ENCODE data around the gene ZNF296.

ZNF296 gene

GRCh38 chr19:45061965-45062364 is 14.3 kb downstream of the ZNF296 start:
- TF ChIP-seq CTCF (conservative IDR thresholded peaks at IDR 0.05; ENCODE audit: control insufficient read depth, insufficient read depth, low read depth, low read length), result no peak
- DNase-seq (ENCODE audit: low read depth), result no peak
- no peak overlapping the region for H3K4me3 ChIP-seq (ENCODE audit: control insufficient read depth, low read depth, low read length)

GRCh38 chr19:45059258-45059965 is 16.9 kb downstream of the ZNF296 start:
- peak; percentile 85 for DNase-seq (ENCODE audit: low read depth)
- peak; percentile 92 for TF ChIP-seq CTCF (conservative IDR thresholded peaks at IDR 0.05; ENCODE audit: control insufficient read depth, insufficient read depth, low read depth, low read length)
- no peak overlapping the region for H3K4me3 ChIP-seq (ENCODE audit: control insufficient read depth, low read depth, low read length)

GRCh38 chr19:45058622-45059159 is 17.6 kb downstream of the ZNF296 start:
- no peak overlapping the region for H3K4me3 ChIP-seq (ENCODE audit: control insufficient read depth, low read depth, low read length)
- no peak for TF ChIP-seq CTCF (conservative IDR thresholded peaks at IDR 0.05; ENCODE audit: control insufficient read depth, insufficient read depth, low read depth, low read length)
- no peak for DNase-seq (ENCODE audit: low read depth)

- no peak overlapping the region for H3K4me3 ChIP-seq (ENCODE audit: control insufficient read depth, low read depth, low read length)
- TF ChIP-seq CTCF (conservative IDR thresholded peaks at IDR 0.05; ENCODE audit: control insufficient read depth, insufficient read depth, low read depth, low read length), result no peak
- no peak for DNase-seq (ENCODE audit: low read depth)
Observed at GRCh38 chr19:45057444-45057843, 18.8 kb downstream of the ZNF296 start.

GRCh38 chr19:45056831-45057230 is 19.4 kb downstream of the ZNF296 start:
- no peak for DNase-seq (ENCODE audit: low read depth)
- no peak overlapping the region for H3K4me3 ChIP-seq (ENCODE audit: control insufficient read depth, low read depth, low read length)
- TF ChIP-seq CTCF (conservative IDR thresholded peaks at IDR 0.05; ENCODE audit: control insufficient read depth, insufficient read depth, low read depth, low read length), result no peak

DNA sequence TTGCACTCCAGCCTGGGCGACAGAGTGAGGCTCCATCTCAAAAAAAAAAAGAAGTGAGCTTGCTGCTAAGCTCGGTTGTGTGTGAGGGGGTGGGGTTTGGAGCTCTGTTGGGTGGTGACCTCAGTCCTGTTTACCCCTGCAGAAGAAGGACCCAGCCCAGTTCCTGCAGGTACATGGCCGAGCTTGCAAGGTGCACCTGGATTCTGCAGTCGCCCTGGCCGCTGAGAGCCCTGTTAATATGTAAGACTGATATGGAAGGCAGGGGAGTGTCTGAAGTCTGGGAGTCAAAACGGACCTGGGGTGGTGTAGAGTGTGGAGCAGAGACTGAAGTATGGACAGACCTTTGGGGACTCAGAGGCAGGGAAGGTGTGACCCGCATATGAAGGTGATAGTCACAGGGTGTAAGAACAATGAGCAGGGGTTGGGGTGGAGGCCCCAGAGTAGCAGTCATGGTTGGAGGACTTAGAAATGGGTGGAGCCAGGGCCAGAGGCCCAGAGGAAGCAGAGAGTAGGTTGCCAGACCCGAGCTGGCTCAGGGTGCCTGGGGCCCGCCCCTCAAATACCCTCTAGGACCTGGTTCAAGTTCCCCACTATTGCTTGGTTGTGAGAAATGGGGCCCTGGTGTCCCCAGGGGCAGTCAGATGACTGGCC is 24.2 kb downstream of the ZNF296 start:
- no peak overlapping the region for H3K4me3 ChIP-seq (ENCODE audit: control insufficient read depth, low read depth, low read length)
- no peak for DNase-seq (ENCODE audit: low read depth)
- TF ChIP-seq CTCF (conservative IDR thresholded peaks at IDR 0.05; ENCODE audit: control insufficient read depth, insufficient read depth, low read depth, low read length), result no peak
